Measurements from ENCODE around the gene ARID1B.

DNA sequence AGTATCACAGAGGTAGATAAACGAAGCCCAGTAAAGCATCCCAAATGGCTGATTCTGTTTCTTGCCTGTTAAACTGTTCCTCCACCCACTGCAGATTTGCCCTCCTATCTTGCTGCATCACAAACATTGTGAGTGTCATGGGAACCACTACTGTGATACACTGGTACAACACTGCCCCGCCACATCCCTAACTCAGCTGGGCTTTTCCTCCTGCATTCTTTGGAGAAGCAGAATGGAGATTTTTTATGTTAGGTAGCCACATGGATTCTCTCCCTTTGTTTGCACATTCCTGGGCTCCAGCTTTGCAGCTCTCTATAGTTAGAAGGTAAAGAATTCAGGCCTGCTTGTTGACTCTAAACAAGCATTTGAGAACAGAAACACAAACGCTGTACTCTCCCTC lies 312.1 kb downstream of the ARID1B start:
- TF ChIP-seq EZH2 (optimal IDR thresholded peaks at IDR 0.05; ENCODE audit: low read depth, low read length): no peak
- TF ChIP-seq, protein P1, sequence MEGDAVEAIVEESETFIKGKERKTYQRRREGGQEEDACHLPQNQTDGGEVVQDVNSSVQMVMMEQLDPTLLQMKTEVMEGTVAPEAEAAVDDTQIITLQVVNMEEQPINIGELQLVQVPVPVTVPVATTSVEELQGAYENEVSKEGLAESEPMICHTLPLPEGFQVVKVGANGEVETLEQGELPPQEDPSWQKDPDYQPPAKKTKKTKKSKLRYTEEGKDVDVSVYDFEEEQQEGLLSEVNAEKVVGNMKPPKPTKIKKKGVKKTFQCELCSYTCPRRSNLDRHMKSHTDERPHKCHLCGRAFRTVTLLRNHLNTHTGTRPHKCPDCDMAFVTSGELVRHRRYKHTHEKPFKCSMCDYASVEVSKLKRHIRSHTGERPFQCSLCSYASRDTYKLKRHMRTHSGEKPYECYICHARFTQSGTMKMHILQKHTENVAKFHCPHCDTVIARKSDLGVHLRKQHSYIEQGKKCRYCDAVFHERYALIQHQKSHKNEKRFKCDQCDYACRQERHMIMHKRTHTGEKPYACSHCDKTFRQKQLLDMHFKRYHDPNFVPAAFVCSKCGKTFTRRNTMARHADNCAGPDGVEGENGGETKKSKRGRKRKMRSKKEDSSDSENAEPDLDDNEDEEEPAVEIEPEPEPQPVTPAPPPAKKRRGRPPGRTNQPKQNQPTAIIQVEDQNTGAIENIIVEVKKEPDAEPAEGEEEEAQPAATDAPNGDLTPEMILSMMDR (IDR thresholded peaks at IDR 0.05; ENCODE audit: low read length): no peak
- TF ChIP-seq EZH2phosphoT487 (IDR thresholded peaks at IDR 0.05; ENCODE audit: low read length): no peak

Data from MM.1S (cell line).